GM21619 (cell line): ENCODE measurements around the gene SULT6B1.
"Not testable (repeated sequence)": the region's sequence is repeated elsewhere in the genome, so short reads cannot be mapped to it uniquely, and the experiment has no call there.

Experiments
- ATAC-seq: cut with Tn5 transposase; IDR thresholded peaks from one replicate; pipeline ENCODE4 v1.9.1; 2021; ENCODE audit not compliant: unreplicated experiment

SULT6B1 gene

GRCh38 chr2:37196320-37197195 is 8.1 kb upstream of the SULT6B1 start, which contains the start of gene CEBPZOS:
CEBPZOS (plus strand) TSS chr2:37196496; CDS start chr2:37199705, 3,209 bp downstream.
- ATAC-seq = peak; percentile 68

- not testable (repeated sequence) for ATAC-seq
Measured at GRCh38 chr2:37195862-37196319, 7.4 kb upstream of the SULT6B1 start.

- ATAC-seq = no peak
Measured at GRCh38 chr2:37192551-37192950, 4.1 kb upstream of the SULT6B1 start.

- no peak for ATAC-seq
Measured at GRCh38 chr2:37191747-37192146, 3.3 kb upstream of the SULT6B1 start.

- no peak for ATAC-seq
Measured at GRCh38 chr2:37191253-37191652, 2.8 kb upstream of the SULT6B1 start.

GRCh38 chr2:37190290-37190689 is 1.8 kb upstream of the SULT6B1 start:
- no peak for ATAC-seq

- ATAC-seq = no peak
Measured at GRCh38 chr2:37189452-37190153, 1.1 kb upstream of the SULT6B1 start.

GRCh38 chr2:37181726-37182684 is 6.5 kb downstream of the SULT6B1 start:
- no peak for ATAC-seq

GRCh38 chr2:37180640-37181039 is 7.8 kb downstream of the SULT6B1 start:
- no peak for ATAC-seq

- no peak for ATAC-seq
Measured at GRCh38 chr2:37180006-37180639, 8.3 kb downstream of the SULT6B1 start.

- ATAC-seq = no peak
Measured at GRCh38 chr2:37173741-37174140, 14.7 kb downstream of the SULT6B1 start.

- no peak for ATAC-seq
Measured at GRCh38 chr2:37171624-37171950, 16.9 kb downstream of the SULT6B1 start.

- ATAC-seq = no peak
Measured at GRCh38 chr2:37168217-37168981, 20.1 kb downstream of the SULT6B1 start.

GRCh38 chr2:37167636-37168180 is 20.8 kb downstream of the SULT6B1 start:
- no peak for ATAC-seq

- no peak for ATAC-seq
Measured at GRCh38 chr2:37164757-37165156, 23.7 kb downstream of the SULT6B1 start.

- ATAC-seq = peak; percentile 94
Measured at GRCh38 chr2:37156857-37157714, 31.4 kb downstream of the SULT6B1 start, which contains the start of gene EIF2AK2. EIF2AK2 (minus strand) TSS chr2:37156980; CDS start chr2:37147806, 9,174 bp downstream.

- peak; percentile 26 for ATAC-seq
Measured at GRCh38 chr2:37156071-37156856, 32.2 kb downstream of the SULT6B1 start.

GRCh38 chr2:37154785-37155184 is 33.7 kb downstream of the SULT6B1 start:
- no peak for ATAC-seq
